ENCODE measurements around the gene RHOG.

- TF ChIP-seq CTCF (IDR thresholded peaks at IDR 0.05) = no peak
- TF ChIP-seq POLR2A (IDR thresholded peaks at IDR 0.05) = no peak
These were observed 16.9 kb upstream of the RHOG start for GRCh38 chr11:3857628-3858027.
